Epithelial cell of esophagus (primary cell): ENCODE results near the gene SYP.
"Not testable (repeated sequence)": the region's sequence is repeated elsewhere in the genome, so short reads cannot be mapped to it uniquely, and the experiment has no call there.

ENCODE experiments used
- DNase-seq: peaks from one replicate; pipeline ENCODE4 v3.0.0; 2010; ENCODE audit warnings: low read depth
- H3K4me3 ChIP-seq: 2 replicates; pipeline ENCODE4 v1.5.1; 2011; ENCODE audit warnings: mild to moderate bottlenecking, low read length, control low read depth
- CTCF ChIP-seq: IDR thresholded peaks from 2 replicates; pipeline ENCODE4 v1.5.1; 2011; ENCODE audit warnings: low read depth, mild to moderate bottlenecking, low read length, control low read depth, inconsistent platforms; ENCODE audit not compliant: insufficient read depth; ENCODE audit errors: missing control alignments

SYP gene

DNA sequence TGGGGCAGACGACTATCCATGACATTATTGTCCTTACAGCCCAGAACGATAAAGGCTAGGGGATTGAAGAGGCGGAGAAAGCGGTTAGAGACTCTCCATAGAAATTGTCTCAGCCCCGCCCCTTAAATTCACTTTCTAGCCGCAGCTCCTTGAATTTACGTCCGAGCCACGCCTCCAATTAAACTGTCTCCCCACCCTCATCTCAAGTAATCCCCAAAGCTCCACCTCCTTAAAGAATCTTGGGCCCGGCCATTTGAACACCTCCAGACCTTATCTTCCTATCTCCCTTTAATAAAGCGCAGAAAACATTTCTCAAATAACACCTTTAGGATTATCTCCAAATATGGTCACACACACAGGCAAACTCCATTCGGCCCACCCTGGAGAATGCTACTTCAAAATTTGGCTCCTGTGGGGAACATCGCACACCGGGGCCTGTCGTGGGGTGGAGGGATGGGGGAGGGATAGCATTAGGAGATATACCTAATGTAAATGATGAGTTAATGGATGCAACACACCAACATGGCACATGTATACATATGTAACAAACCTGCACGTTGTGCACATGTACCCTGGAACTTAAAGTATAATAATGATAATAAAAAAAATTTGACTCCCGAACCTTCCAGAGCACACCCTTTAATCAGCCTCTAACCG, 44.6 kb downstream of the SYP start:
- TF ChIP-seq CTCF = no peak
- peak overlapping the region; percentile 58 for H3K4me3 ChIP-seq
- peak; percentile 84 for DNase-seq

GRCh38 chrX:49153467-49153866, 46.5 kb downstream of the SYP start:
- DNase-seq = no peak
- TF ChIP-seq CTCF = no peak
- no peak overlapping the region for H3K4me3 ChIP-seq

- not testable (repeated sequence) for H3K4me3 ChIP-seq, DNase-seq
Measured at GRCh38 chrX:49149291-49149690, 50.7 kb downstream of the SYP start.

DNA sequence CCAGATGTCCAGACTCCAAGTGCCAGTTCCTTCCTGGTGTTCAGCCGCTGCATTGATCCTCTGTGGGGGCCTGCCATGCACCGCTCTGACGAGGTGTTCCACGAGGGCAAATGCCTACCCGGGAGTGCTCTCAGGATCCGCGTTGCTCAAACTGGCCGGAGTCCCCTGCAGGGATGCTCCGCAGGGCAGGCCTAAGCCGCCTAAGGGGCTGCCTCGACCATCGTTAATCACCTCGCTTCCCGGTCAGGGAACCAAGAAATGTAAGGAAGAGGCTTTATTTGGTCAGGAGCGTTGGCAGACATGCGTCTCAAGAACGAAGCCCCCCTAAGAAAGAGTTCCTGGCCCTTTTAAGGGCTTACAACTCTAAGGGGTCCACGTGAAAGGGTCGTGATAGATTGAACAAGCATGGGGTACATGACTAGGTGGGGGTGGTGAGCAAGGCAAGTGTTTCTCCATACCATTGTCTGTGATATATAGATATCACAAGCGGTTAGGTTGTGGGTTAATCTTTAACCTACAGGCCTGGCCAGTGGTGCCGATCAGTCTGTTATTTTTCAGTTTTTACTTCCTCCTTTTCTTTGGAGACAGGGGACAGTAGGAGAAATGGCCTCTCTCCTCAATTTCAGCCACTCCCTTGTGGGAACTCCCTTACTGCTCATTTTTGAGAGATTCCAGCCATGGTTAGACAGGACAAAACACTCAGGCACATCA, 51.4 kb downstream of the SYP start:
- H3K4me3 ChIP-seq, DNase-seq: not testable (repeated sequence)

DNA sequence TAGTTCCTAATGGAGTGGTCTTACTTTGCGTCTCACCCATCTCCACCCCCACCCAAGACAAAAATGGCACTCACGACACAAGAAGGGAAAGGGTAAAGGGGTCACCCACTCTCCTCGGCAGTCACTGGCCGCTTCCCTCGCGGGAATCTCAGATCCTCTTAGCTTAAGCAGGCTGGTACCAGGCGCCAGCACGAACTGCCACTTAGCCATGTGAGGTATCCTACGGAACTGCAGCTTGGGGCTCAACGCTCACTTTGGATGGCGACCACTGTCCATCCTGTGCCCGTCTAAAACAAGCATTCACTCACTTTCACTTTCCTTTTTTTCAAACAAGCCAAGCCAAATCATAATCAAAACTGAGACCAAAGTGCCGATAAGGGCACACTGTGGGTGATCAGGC, 52.1 kb downstream of the SYP start:
- DNase-seq = no peak
- no peak overlapping the region for H3K4me3 ChIP-seq
- TF ChIP-seq CTCF = no peak

- H3K4me3 ChIP-seq = no peak overlapping the region
- no peak for TF ChIP-seq CTCF
- no peak for DNase-seq
Measured at GRCh38 chrX:49147282-49147681, 52.7 kb downstream of the SYP start.

DNA sequence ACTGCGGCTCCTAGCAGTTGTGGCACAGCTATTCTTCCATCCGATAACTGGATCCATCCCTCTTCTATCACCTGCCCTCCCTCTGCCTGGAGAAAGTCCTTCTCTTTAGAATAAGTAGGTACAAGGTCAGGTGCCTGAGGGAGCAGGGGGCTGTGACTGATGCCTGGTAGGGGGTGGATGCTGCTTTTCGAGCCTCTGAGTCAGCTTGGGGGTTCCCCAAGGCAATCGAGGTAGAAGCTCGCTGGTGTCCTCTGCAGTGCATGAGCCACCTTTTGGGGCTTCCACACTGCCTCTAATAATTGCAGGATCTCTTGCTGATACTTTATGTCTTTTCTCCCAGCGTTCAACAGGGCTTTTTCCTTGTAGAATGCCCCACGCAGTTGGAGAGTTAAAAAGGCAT, 56.8 kb downstream of the SYP start:
- H3K4me3 ChIP-seq, DNase-seq: not testable (repeated sequence)

- not testable (repeated sequence) for H3K4me3 ChIP-seq, DNase-seq
- peak; percentile 33 for TF ChIP-seq CTCF
Measured at GRCh38 chrX:49142264-49142663, 57.7 kb downstream of the SYP start.
